ENCODE data around the gene LRRTM4.

LRRTM4 gene

DNA sequence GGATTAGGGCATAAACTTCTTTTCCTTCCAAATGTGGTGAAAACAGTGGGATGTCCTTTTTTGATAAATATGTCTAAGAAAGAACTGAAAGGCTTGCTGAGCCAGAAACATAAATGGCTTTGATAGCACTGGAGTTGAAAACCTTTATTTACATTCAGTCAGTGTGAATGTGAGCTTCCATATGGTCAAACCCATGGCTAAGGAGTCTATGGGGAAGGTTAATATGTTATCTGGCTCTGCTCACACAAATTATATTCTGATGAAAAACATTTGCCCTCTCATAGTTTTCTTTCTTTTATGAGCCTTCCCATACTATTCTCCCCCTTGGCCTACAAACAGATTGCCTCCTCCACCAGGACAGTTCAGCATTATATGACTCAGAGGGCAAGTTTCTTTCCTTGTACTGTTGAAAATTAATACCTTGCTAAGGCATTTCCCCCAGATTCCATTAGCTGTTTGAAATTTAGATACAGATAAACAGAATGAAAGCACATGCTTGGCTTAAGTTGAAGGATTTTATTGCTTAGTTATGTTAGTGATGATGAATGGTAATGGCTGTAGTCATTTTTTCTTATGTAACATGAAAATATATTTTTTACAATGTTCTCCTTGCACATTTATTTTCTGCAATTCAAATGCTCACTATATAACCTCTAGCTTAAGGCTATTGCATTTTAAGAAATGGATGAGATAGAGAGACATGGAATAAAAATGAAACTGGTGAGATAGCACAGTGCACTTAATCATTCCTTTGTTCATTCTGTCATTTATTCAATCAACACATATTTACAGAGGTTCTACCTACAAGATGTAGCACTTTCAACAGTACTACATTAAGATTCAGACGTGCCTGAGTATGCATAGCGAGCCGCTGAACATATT is 544.1 kb downstream of the LRRTM4 start:
- DNase-seq, result no peak

DNA sequence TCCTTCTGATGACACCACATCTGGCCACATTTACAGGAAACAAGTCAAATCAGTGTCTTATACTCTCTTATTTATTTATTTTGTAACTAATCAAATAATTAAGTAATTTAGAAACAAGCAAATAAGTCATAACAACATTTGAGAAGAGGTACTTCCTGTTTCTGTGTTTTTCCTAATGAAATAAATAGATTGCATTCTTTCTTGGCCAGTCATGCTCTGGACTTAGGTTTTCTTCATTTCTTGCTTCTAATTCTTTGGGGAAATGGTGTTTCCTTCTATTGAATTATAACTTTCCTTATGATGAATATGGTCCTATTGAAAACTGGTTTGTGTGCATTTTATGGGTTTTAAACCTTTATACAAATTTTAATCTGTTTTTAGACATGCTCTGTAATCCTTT is 546.4 kb downstream of the LRRTM4 start:
- DNase-seq, result no peak

DNA sequence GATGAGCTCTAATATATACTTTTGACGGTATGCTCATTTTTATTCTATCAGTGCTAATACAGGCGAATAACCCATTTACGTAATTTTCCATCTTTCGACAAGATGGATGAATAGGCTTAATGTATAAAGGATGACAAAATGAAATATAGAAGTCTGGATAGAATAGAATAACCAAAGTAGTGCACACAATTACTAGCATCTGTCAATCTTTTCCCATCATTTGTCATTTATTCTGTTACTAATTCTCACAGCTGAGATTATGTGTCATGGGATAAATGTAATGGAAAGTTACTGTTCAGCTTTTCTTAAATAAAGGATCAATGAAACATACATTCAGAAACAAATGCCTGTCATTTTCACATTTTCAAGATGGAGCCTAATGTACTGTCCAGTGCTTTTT is 548.6 kb downstream of the LRRTM4 start:
- DNase-seq, result no peak

DNA sequence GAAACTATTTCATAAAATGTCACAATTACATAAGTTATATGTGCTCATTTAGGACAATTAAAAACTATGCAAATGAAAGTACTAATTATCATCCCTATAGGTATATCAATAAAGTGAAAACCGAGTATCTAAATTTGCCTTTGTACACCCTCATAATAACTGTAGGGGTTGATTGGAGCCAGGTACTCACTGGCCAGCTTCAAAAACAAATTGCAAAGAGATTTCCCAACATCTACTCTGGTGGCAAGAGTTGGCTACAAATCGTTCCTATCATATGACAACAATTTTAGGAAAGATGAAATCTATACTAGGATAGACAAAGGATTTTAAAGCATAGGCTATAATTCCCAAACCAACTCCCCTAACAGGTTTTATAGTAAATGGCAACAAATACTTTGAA is 556.4 kb downstream of the LRRTM4 start:
- DNase-seq, result no peak

DNA sequence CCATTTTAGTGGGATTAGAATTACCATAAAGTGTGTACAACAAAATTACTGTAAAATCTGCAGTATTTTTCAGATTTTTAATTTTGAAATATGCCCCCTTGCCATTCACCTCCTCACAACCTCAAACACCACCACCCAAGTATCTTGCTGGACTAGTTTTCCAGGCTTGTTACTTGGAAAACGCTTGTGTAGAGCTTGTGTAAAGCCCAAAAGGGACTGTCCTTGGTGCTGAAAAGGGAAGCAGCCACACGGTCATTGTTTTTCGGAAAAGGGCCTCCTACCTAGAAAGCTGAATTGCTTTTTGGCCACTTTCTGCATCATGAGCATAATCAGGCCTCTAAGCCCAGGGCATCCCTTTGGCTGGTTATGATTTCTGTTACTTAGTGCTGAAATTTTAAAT is 563.4 kb downstream of the LRRTM4 start:
- peak; percentile 20 for DNase-seq

DNA sequence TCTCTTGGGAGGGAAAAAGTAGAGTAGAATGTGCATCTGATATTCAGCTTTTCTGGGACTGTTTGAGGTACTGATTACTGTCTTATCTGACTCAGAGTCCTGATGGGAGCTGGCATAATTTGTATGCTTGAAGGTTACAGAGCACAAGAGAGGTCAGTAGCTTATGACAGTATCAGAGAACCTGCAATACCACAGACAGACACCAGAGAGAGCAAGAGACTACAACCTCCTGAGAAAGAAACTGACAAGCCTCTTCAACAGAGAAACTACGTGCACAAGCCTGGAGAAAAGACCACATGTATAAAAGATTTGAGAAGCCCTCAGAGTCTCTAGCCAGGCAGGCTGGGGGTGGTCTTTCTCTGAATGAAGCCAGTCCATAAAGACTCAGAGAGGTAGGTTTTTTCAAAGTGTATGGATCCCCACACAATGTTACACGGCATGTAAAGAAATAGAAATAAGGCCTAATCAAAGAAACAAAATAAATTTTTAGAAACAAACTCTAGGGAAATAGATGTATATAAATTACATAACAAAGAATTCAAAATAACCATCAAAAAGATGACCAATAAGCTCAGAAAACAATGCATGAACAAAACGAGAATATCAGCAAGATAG is 568.3 kb downstream of the LRRTM4 start:
- peak; percentile 17 for DNase-seq

DNA sequence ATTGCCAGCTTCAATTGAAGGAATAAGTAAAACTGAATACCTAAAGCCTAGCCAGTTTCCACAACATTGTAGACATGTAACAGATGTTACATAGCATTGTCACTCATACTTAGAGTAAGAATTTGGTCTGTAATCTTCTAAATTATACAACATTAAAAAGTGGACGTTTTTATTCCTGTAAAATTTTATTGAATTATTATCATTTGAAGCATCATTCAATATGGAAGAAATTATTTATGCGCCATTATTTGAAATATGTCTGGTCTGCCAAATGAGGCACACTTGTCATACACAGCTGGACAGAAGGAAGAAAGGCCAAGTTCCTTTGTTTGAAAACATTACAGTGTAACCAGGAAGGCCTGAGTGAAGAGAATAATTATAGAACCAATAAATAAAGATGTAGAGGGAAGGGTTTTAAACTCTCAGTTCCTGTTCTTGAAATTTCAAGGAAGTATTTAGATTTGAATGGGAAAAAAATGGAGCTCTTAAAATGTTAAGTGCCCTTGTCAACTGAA is 575.5 kb downstream of the LRRTM4 start:
- DNase-seq, result no peak

DNA sequence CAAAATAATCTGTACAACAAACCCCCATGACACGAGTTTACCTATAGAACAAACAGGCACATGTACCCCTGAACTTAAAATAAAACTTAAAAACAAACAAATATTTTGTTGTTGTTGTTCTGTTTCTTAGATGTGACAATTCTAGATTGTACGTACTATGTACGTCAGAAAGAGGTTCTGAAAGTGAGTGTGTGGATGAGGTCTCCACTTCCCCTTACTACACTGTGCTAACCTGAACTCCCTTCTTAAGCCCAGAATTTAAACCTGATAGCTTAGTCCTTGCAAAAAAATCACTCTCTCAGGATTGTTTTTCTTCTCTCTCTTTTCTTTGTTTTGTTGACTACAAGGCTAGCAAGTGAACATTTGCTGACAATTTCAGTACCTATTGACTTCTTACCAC is 581.6 kb downstream of the LRRTM4 start:
- DNase-seq, result no peak

DNA sequence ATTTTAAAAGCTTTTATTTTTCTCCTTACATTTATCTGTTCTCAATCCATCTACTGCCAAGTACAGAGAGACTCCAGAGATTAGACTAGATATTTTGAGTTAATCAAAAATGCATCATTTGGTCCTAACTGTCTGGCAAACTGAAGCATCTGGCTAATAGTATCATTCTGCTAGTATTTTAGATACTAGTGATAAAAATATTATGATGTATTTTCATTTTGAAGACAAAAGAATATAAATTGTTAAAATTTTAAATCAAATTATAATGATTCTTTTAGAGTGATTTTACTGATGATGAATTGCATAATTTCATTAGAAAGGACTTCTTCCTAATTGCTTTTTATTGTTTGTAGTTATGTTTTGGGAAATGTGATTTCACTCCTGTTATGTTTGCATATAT is 584.0 kb downstream of the LRRTM4 start:
- no peak for DNase-seq

DNA sequence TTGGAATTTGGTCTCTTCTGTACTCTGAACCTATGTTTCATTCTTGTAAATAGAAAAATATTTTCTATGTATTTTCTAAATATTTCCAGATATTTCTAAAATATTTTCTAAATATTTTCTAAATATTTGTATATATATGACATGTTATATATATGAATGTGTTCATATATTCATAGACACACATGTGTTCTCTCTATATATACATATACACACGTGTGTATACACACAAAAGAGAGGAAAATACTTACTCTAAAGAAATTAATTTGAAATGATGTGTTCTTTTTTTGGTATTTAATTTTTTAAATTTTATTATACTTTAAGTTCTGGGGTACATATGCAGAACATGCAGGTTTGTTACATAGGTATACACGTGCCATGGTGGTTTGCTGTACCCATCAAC is 589.6 kb downstream of the LRRTM4 start:
- no peak for DNase-seq

DNA sequence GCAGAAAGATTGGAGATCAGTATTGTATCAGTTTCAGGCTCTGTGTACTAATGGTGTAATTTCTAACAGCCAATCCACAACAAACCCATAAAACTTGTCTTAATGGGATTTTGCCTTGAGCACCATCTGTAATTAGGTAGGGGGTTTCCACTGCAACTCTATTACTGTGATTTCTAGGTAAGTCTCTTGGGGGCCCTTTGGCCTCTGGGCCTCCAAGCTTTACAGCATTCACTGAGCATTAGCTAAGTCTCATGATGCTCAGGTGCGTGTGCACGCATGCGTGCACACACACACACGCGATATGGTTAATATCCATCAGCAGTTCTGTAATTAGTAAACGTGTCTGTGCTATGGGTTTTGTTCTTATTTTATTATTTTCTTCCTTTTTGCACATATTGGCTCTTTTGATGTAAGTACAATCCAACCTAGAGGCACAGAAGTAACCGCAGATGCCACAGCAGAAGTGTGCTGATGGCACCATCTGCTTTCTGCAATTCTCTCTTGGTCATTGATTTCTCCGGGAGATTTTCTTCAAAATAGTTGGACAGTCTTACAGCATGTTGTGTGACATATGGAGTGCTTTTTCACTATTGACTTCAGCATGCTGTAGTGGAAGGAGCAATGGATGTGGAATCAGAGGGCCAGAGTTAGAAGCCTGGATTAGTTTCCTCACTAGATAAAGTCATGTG is 592.0 kb downstream of the LRRTM4 start:
- DNase-seq, result no peak

DNA sequence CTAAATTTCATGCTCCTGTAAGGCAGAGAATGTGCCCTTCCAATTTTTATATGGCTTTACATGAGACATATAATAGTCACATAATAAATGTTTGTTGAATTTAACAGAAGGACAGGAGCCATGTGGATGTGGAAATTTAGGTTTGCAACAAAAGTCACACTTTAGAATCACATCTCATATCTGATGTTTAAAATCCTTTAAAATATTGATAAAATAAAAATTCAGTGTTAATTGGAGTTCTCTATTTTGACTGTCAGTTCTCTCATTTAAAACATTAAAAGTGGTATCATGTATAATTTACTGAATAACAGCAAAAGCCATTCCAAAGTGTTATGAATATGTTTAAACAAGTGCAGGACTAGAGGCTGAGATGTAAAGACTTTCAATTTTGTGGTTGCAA is 594.1 kb downstream of the LRRTM4 start:
- no peak for DNase-seq

DNA sequence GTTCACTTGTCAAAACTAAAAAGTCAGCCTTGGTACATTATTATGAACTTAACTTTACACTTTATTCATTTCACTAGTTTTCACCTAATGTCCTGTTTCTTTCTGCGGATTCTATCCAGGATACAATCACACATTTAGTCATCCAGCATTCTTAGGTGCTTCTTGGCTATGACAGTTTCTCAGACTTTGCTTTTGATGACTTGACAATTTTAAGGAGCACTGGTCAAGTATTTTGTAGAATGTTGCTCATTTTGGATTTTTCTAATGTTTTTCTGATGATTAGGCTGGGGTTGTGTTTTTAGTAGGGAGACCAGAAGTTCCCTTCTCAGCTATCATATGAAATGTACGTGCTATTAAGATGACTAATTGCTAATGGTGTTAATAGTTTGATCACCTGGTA is 601.2 kb downstream of the LRRTM4 start:
- no peak for DNase-seq

DNA sequence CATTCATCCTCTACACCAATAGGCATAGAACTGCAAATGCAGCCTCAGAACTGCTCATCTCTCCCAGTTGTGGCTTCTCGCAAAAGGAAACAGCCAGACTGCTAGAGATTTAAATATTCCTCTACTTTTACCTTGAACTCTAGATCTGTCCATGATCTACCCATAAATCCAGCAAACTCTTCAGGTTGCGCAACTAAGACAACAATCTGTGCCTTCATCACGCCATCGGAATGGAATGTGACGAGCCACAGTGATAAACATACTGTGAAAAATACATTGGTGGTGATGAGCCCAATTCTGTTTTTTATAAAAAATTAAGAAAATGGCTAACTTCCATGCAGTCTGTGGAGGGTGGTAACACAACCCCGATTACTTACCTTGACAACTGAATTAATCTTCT is 626.7 kb downstream of the LRRTM4 start:
- no peak for DNase-seq

DNA sequence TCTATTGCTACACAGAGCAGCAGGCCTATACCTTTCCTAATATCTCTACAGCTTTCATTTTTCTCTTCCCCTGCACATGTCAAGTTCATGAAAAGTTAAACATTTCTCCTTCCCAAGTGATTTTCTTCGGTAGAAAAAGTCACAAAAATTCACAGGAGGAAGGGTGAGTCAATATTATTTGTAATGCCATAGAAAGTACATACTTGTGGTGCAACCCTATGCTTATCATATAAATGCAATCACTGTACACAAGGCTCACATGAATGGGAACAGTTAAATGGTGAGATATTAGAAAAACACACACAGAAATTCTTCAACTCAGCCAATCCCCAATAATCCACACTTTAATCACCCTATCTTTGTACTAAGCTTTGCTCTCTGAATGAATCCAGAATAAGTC is 651.6 kb downstream of the LRRTM4 start:
- no peak for DNase-seq

DNA sequence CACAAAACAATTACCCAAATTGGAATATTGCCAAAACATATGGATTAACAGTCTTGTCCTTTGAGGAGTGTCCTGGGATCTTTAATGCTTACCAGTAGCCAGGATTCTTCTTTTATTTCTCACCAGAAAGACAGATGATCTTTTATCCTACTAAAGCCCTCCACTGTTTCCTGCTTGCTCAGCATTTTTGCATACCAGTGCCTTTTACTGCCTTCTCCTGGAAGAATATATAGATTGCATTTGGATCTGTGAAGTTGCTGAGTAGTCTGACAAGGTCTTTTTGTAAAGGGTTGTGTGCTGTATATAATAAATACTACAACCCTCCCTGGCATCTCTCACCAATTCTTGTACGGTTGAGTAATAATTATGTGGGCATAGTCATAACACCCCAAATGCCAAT is 652.2 kb downstream of the LRRTM4 start:
- DNase-seq, result no peak

DNA sequence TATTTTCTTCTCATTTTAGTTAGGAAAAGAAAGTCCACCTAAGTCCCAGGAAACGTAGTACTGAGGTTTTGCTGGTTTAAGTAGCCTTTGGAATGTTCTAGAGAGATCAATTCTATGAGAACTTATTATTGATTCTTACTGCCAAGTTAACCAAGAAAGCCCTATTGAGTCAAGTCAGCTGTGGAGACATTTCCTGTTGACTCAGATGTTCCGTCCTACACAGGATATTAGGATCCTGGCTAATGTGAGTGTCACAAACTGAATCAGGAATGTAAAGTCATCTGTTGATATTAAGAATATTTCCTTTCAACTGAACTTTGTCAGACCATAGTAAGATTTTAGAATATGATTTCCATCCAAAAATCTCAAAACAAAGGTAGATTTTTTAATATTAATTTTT is 654.3 kb downstream of the LRRTM4 start:
- DNase-seq, result no peak

DNA sequence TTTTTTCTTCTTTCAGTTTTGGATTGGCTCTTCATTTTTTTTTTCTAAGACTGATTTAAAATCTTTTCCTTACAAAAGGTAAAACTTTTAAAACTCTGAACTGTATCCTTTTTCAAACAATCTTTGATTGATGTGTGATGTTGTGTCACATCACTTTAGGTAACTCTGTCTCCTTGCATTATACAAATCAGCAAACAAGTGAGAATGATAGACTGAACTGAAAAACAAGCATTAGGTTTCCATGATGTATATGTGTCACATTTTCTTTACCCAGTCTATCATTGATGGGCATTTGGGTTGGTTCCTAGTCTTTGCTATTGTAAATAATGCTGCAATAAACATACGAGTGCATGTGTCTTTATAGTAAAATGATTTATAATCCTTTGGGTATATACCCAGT is 655.7 kb downstream of the LRRTM4 start:
- DNase-seq, result no peak

DNA sequence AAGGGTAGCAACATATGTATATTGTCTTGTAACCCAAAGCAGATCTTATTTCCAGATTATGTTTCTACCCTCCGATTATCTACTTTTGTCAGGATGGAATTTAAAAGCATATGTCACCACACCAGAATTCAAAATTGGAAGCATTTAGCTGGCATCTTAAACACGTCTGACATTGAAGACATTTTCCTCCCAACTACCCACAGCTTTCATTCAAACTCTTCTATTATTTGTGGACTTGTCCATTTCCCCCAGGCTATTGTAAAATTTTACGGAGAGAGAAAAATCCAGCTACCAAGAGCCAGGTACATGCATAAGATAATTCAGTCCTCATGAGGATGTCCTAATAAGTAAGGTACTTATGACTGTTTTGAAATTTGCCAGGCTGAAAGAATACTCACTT is 659.3 kb downstream of the LRRTM4 start:
- DNase-seq, result no peak

DNA sequence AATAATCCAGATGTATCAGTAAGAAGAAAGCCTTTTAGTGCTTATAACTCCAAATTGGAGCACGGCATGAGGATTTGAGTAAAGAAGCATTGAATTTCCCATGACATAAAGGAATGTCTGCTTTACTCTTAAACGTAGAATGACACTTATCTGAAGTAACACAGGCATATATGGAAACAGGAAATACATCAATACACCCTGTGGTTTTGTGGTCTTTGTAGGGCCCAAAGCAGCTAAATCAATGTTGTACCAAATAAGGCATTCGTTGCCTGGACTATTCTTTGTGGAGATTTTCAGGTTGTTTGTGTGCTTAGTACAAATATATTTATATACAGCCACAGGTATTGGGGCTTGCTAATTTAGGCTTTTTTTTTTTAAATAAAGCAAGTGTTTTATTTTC is 660.5 kb downstream of the LRRTM4 start:
- DNase-seq, result no peak

DNA sequence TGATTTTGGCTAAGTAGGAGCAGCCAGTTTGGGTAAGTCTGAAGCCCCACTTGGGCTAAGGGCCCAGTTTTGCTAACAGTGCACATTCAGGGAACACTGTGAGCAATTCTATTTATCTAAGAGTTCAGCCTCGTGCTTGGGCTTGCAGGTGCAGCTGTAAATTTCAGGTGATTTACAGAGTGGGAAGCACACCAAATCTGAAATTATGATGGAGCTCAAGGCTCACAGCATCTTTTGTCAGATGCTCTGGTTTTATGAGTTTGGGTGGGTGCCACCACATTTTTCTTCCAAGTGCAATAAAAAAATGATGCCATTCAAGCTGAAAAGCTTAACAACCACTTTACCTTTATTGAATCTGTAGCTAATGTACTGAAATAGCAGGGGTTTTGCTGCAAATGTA is 671.2 kb downstream of the LRRTM4 start:
- no peak for DNase-seq

DNA sequence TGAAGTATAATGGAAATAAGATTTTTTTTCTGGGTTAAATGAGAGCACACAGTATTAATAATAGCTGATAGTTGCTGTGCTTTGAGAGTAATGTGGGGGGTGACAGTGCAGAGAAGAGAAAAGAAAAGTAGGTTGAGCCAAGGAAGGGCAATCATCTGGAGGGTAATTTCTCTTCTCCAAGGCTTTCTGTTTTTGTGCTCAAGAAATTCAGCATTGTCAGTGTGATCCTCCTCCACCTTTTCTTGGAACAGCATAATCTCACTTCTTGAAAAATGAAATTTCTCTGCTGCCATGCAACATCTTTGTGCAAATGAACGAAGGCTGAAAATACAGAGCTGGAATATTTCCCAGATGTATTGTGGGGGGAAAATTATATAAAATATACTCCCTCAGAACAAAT is 673.1 kb downstream of the LRRTM4 start:
- no peak for DNase-seq

DNA sequence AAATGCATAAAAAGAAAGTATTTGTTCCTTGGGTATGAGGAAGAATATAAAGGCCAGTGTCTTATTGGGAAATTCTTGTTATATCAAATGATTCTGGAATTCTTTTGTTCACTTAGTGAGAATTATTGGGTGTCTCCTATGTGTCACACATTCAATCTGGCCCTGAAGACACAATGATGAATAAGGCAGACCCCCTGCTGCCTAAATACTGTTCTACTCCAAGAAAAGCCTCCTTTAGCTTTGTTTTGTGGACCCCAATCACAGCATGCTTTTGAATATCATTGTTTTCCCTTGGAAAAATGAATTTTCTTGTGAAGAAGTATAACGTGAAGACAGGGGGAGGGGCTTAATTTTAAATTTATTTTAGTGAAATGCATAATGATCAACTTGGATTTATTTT is 682.4 kb downstream of the LRRTM4 start:
- DNase-seq, result no peak

All from femur (tissue), 1 donor.